Glomerular endothelial cell (primary cell): ENCODE data around the gene OXSR1. TPM values are rescaled to one million over a fixed set of nuclear protein-coding genes. Genes with fewer than 3 reads are reported as not detected.

ENCODE experiments used
- DNase-seq: peaks from one replicate; pipeline ENCODE4 v3.0.0-alpha.2; 2011; ENCODE audit warnings: low read depth, low spot score; ENCODE audit errors: extremely low read depth
- total RNA-seq: library from RNA; depleted of rRNA; stranded (reverse); fragments of >200 nt; gene quantifications from 2 replicates; pipeline ENCODE4 v1.2.3, GENCODE V29; 2015

OXSR1 gene
- 31.6 and 36.5 TPM in 2 replicates for total RNA-seq

- peak; percentile 99 for DNase-seq
Measured at GRCh38 chr3:38164952-38165721, at the start of gene OXSR1. Gene OXSR1 (plus strand): TSS chr3:38165537. CDS start chr3:38165877, 340 bp downstream.

GRCh38 chr3:38115645-38116427, 49.5 kb upstream of the OXSR1 start:
- no peak for DNase-seq

GRCh38 chr3:38116471-38117162, 48.7 kb upstream of the OXSR1 start:
- no peak for DNase-seq

GRCh38 chr3:38117163-38117716, 48.1 kb upstream of the OXSR1 start:
- no peak for DNase-seq

GRCh38 chr3:38117748-38118420, 47.5 kb upstream of the OXSR1 start:
- no peak for DNase-seq

- DNase-seq: no peak
Measured at GRCh38 chr3:38118421-38119247, 46.7 kb upstream of the OXSR1 start.

- DNase-seq: no peak
Measured at GRCh38 chr3:38119248-38119544, 46.1 kb upstream of the OXSR1 start.

- DNase-seq: no peak
Measured at GRCh38 chr3:38119821-38120692, 45.3 kb upstream of the OXSR1 start.

GRCh38 chr3:38120693-38121450, 44.5 kb upstream of the OXSR1 start:
- DNase-seq: no peak

- DNase-seq: no peak
Measured at GRCh38 chr3:38121451-38121831, 43.9 kb upstream of the OXSR1 start.

GRCh38 chr3:38121832-38122461, 43.4 kb upstream of the OXSR1 start:
- no peak for DNase-seq

GRCh38 chr3:38122712-38123290, 42.5 kb upstream of the OXSR1 start:
- no peak for DNase-seq

- DNase-seq: no peak
Measured at GRCh38 chr3:38124324-38125122, 40.8 kb upstream of the OXSR1 start.

- no peak for DNase-seq
Measured at GRCh38 chr3:38125305-38126120, 39.8 kb upstream of the OXSR1 start.

- DNase-seq: no peak
Measured at GRCh38 chr3:38126121-38126892, 39.0 kb upstream of the OXSR1 start.
